Stimulated activated CD4-positive, alpha-beta T cell treated with anti-CD3 and anti-CD28 coated beads, Interleukin-12 subunit alpha, Interleukin-12 subunit beta, amount 100 ng/mL, for 24 hours (primary cell): Measurements from ENCODE around the gene KRTAP9-6.
"Not testable (repeated sequence)": the region's sequence is repeated elsewhere in the genome, so short reads cannot be mapped to it uniquely, and the experiment has no call there.

Experiments used
- DNase-seq, 2 experiments: peaks; one replicate each; pipeline ENCODE4 v3.0.0-alpha.2; 2020; ENCODE audit warnings: low read depth in 2 of 2

Gene KRTAP9-6

DNA sequence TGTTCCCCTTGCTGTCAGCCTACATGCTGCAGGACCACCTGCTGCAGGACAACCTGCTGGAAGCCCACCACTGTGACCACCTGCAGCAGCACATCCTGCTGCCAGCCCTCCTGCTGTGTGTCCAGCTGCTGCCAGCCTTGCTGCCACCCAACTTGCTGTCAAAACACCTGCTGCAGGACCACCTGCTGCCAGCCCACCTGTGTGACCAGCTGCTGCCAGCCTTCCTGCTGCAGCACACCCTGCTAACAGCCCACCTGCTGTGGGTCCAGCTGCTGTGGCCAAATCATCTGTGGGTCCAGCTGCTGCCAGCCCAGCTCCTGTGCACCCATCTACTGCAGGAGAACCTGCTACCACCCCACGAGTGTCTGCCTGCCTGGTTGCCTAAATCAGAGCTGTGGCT lies 6.1 kb downstream of the KRTAP9-6 start:
- not testable (repeated sequence) for DNase-seq

DNA sequence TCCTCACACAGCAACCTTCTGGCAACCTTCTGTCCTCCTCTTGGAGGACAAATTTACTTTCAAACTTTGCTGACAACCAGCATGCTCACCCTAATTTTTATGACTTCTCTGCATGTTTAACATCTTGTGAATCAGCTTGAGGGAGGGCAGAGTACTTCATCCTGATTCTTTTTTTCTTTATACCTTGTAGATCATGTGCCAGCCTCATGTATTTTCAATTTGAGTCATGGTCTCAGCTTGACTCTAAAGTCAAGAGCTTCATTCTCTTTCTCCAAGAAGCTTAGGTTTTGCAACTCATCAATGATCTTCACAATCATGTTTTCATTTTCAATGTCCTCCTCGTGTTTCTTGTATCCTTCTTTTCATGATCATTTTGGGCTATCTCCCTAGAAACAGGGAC lies 6.7 kb downstream of the KRTAP9-6 start:
- DNase-seq, result no peak

DNA sequence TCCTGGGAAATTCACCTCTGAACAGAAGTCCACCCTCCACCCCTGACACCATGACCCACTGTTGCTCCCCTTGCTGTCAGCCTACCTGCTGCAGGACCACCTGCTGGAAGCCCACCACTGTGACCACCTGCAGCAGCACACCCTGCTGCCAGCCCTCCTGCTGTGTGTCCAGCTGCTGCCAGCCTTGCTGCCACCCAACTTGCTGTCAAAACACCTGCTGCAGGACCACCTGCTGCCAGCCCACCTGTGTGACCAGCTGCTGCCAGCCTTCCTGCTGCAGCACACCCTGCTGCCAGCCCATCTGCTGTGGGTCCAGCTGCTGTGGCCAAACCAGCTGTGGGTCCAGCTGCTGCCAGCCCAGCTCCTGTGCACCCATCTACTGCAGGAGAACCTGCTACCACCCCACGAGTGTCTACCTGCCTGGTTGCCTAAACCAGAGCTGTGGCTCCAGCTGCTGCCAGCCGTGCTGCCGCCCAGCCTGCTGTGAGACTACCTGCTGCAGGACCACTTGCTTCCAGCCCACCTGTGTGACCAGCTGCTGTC lies 10.5 kb downstream of the KRTAP9-6 start, which contains the start of gene KRTAP9-7:
TSS of gene KRTAP9-7 (plus strand) at position 51 of the 543 bp plus-strand sequence. CDS start at position 51, 0 bp downstream.
- not testable (repeated sequence) for DNase-seq

DNA sequence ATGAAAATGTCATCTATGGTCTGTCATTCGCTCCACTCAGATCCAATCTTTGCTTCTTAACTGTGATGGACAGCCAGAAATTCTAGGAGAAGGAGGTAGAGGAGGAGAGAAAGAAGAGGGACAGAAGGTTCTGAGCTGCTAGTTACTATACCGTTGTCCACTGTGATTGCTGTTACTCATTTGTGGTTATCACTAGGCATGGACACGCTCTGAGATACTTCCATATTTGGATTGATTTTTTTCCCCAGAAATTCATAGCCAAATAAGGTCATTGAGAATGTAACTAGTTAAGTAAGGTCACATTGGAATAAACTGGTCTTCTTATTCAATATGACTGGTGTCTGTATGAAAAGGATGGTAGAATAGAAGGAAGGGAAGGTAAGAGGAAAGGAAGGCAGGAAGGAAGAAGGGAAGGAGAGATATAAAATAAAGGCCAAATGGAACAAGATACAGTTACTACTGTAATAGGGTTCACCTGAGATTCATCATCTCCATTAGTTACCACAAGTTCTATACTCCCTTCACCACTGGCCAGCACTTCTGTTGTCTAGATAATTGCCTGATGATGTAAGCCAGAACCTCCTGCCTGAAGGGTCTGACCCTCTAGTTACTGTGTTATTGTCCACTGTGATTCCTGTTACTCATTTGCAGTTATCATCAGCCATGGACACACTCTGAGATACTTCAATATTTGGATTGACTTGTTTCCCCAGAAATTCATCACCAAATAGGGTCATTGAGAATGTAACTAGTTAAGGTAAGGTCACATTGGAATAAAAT lies 13.2 kb downstream of the KRTAP9-6 start:
- DNase-seq, result no peak

DNA sequence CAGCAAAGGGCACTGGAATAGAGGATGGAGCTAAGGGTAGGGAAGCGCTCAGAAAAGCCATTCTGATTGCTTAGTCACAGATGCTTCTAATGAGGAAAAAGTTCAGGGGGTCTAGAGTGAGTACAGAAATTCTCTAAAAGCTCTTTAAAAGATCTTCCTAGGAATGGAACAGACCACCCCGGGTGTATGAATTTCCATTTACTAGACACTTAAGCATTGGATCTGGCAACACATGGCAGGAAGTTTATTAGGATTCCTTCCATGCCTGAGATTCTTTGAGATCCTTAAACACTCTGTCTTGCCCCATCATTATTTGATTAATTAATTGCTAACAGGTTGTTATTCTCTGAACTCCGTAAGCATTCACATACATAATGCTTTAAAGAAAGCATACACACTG lies 18.9 kb downstream of the KRTAP9-6 start:
- DNase-seq, result no peak

DNA sequence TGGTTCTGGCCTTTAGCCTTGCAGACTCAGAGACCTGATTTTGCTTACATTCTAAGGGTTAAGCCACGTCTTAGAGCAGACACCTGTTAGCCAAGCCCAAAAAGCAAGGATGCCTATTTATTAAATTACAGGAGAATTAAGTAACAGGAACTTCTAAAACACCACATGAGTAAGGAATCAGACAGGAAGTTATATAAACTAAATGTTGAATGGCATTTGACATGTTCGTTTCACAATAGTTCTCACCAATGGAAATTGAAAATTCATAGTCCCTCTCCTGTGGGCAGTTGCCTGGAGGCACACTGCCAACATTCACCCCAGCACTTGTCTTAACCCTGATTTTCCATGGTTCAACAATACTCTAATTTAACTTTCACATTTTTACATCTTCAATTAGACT lies 19.4 kb downstream of the KRTAP9-6 start:
- no peak for DNase-seq

DNA sequence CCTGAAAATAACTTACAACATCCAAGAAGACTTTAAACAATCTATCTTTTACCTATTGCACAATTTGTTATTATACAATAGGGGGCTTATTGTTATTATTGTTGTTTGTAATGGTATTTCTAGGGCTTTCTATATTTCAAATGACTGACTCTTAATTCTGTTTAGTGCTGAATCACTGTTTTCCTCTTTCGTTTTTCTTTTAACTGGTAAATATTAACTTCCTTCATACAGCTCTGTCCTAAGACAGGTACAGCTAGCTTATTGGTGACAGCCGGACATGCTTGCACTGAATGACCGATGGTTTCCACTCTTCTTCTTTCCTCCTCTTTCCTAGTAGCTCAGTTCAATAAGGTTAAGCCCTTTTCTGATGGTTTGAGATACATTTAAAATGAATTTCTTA lies 21.9 kb downstream of the KRTAP9-6 start:
- no peak for DNase-seq

DNA sequence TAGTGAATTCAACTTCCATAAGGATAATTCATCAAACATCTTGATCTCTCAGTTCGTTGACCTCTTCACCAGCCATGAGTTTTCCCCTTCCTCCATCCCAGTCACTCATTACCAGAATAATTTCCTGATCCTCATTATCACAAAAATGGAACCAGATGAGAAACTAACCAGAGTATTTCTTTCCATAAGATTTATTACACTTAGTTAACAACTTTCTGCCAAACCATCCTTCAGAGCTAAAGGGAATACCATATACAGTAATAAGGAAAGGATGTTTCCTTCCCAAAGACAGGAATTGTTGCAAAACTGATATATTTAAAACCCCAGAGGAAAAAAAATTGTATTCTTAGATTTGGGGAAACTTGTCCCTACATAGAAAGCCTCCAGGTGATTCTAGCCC lies 28.8 kb downstream of the KRTAP9-6 start:
- DNase-seq, result no peak

DNA sequence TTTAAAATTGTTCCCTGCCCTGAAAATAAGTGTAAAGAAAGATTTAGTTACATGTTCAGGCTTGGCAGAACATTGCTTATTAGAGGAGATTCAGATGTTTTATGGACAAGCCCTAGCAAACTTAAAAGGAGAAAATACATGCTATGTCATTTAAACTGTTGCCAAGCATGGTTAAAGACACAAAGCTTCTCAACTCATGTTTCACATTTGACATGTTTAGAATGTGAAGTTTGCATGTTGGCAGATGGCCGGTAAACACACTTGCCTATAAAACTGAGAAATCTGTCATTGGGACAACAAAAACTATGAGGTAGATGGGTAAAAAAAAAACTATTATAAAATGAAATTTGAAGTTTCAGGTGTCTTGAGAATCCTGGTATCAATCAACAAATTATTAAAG lies 31.7 kb downstream of the KRTAP9-6 start:
- DNase-seq, result no peak

DNA sequence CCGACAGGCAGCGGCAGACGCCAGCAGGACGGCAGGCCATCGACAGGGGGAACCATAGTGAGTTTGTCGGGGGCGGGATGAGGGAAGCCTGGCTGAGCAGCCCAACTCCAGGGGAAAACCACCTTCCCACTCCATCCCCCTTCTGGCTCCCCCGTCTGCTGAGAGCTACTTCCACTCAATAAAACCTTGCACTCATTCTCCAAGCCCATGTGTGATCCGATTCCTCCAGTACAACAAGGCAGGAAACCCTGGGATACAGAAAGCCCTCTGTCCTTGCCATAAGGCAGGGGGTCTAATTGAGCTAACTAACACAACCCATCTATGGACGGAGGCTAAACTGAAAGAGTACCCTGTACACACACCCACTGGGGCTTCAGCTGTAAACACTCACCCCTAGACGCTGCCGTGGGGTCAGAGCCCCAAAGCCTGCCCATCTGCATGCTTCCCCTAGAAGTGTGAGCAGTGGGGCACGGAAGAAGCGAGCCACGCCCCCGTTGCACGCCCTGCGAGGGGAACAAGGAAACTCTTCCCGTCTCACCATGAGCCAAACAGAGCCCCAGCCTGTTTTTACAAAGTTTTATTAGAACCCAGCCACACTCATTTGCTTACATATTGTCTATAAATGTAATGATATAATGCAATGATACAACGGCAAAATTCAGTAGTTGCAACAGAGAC lies 33.4 kb downstream of the KRTAP9-6 start:
- no peak for DNase-seq

DNA sequence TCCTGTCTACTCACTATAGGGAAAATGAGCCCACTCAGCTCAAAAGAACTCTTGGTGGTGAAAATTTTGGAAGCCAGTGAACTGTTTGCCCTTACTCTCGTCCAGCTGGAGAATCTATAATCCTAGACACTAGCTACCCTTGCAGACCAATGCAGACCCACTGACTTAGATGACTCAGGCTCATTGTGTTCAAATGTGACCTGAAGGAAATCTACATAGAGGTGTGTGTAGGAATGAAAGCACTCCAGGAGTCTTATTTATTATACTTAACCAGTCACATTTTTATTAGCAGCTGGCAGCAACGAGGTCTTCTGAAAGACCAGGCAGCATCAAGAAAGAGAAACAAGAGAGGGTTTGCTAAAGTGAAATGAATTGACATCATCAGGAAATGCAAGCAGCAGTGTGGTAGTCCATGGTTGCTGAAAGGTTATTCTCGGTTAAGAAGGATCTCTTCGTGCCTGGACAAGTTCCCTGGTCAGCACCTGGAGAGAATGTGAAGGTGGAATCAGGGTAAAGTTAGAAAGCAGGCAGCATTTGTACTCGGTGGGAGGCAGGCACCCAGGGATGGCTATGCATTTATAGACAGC lies 36.1 kb downstream of the KRTAP9-6 start:
- DNase-seq, result no peak

DNA sequence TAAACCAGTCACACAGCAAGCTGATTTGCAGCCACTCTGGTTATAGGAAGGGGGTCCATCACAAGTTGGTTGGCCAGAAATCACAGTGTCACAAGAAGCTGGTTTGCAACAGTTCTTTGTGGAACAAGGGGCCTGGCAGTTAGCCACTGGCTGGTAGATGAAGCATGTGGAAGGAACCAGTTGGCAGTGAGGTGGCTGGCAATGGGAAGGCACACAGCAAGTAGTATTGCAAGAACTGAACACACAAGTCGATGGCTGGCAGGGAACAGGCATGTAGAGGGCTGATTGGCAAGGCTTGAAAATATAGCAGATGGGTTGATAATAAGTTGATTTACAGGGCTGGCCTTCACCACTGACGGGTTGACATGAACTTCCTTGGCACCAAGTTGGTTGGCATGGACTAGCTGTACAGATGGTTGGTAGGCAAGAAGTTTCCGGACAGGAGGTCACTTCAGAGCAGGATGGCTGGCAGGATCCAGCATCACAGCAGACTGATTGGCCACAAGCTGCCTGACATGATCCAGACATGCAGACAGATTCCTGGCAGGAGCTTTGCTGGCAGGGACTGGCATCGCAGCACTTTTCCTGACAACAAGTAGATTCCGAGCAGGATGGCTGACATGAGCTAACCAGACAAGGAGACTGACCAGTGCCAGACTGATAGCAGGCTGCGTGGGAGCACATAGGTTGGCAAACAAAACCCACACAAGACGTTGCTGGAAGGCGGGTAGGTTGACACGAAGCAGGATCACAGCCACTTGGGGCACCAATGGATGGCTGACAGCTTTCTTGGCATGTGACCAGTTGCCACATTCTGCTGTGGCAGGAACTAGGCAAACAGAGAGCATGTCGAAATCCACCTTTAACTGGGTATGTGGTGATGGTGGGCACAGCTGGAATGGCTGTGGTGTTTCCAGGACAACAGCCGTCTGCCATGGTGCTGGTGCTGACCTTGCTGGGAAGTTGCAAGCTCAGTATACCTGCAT lies 37.0 kb downstream of the KRTAP9-6 start, which contains the start of gene KRTAP29-1:
TSS of gene KRTAP29-1 (minus strand) at position 936 of the 986 bp plus-strand sequence. CDS start at position 936, 0 bp downstream.
- no peak for DNase-seq

DNA sequence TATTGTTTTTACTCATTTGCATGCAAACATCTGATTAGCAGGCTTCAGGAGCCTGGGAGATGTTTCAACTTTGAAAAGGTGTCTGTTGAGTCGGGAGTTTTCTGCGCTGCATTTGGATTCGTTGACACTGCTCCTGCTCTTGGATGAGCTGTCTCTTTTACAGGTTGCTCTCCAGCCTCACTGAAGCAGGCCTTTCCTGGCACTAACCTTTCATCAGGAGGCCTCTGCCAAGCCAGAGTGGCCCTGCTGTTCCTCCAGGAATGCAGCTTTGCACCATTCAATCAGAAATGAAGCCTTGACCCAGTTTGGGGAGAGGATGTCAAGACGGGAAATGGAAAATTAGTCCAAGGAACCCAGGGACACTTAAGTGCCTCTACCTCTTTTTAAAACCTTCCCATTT lies 37.8 kb downstream of the KRTAP9-6 start:
- DNase-seq, result no peak

DNA sequence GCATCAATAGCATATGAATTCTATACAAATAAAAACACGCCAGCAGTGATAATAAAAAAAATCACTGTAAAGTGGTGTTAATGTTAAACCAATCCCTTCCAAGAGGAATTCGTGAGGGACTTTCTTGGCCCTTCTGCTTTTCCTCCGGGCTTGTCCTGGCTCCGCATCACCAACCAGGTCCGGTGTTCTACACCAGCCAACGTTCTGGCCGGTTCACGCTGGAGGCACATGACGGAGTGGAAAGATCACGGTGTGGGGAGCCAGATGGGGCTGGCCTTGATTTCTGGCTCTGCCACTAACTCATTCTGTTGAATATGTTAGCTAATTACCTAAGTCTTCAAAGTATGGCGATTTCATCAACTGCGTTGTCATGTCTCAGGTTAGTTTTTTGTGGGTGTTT lies 38.9 kb downstream of the KRTAP9-6 start:
- DNase-seq, result no peak

DNA sequence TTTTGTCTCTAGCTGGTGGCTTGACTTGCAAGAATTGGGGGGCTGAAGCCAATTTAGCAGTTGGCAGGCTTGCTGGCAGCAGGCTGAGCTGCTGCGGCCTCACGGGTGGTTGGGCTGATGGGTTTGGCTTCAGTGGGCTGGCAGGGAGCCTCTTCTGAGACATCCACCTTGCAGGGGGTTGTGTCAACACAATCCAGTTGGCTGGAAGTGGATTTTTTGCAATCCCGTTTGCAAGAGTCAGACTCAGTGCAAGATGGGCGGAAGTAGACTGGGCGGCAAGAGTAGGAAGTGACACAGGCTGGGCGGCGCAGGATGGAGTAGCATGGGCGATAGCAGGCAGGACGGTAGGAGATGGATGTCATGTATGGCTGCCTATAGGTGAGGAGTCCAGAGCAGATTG lies 42.5 kb downstream of the KRTAP9-6 start:
- DNase-seq, result no peak

DNA sequence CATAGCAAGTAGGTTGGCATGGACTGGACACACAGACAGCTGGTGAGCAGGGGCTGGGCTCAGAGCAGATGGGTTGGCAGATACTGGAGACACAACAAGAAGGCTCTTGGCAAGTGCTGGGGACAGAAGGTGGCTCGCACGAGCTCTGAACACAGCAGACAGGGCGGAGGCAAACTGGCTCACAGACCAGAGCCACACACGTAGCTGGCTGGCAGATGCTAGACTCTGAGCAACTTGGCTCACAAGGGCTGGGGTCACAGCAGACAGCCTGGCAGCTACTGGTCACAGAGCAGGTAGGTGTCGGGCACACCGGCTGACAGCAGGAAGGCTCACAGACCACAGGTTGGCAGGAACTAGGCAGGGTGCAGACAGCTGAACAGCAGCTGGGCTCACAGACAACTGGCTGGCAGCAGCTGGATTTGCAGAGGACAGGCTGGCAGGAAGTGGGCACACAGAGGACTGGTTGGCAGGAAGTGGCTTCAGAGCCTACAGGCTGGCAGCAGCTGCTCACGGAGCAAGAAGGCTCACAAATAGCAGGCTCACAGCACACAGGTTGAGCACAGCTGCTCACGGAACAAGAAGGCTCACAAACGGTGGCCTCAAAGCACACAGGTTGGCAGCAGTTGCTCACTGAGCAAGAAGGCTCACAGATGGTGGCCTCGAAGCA lies 43.2 kb downstream of the KRTAP9-6 start:
- peak; percentile 17 to 24 for DNase-seq

DNA sequence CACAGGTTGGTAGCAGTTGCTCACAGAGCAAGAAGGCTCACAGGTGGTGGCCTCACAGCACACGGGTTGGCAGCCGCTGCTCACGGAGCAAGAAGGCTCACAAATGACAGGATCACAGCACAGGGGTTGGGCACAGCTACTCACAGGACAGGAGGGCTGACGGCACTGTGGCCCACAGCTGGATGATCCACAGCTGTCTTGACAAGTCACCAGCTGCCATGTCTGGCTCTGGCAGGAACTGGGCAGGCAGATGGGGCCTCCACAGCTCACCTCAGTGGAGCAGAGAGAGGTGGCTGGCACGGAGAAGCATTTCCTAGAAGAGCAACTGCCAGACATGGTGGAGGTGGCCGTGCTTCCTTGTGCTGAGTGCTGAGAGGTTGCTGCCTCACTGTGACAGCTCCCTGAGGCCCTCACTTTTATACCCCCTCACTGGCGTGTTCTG lies 43.8 kb downstream of the KRTAP9-6 start, which contains the start of gene KRTAP16-1:
TSS of gene KRTAP16-1 (minus strand) at position 392 of the 442 bp plus-strand sequence. CDS start at position 336, 56 bp downstream.
- peak in 1 of 2 experiments; percentile 8 for DNase-seq

DNA sequence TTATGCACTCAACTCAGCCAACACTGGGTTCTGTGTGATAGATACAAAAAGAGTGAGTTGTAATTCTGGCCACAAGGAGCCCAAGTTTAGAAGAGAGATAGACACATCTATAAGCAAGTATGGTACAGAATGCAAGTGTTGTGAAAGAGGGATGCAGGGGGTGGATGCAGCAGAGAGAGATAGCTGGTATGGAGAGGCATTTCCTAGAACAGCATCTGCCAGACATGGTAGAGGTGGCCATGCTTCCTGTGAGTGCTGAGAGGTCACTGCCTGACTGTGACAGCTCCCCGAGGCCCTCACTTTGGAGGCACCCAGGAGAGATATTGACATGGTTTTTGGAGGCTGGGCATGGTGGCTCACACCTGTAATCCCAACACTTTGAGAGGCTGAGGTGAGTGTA lies 45.9 kb downstream of the KRTAP9-6 start:
- no peak for DNase-seq

DNA sequence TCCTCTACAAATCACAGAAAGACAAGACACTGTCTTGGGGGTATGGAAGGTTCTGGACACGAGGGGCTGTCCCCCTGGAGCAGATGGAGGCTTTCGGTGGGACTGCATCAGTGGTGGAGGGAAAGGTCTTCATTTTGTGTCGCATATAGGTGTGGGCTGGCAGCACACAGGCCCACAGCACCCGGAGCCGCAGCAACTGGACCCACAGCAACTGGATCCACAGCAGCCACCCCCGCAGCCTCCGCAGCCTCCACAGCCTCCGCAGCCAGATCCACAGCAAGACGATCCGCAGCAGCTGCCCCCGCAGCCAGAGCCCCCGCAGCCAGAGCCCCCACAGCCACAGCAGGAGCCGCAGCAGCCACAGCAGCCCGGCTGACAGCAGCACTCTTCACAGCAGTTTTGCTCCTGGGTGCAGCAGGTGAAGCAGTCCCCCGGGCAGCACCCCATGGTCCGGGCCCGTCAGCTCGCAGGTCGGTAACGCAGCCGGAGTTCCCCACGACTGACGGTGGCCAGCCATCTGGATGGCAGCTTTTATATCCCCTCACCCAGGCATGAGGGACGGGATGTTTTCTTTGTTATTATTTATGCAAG lies 50.1 kb downstream of the KRTAP9-6 start, which contains the start of gene KRTAP17-1:
TSS of gene KRTAP17-1 (minus strand) at position 507 of the 591 bp plus-strand sequence. CDS start at position 447, 60 bp downstream.
- no peak for DNase-seq
